Measurements from ENCODE around the gene FGD3. TPM values are rescaled to one million over a fixed set of nuclear protein-coding genes. Genes with fewer than 3 reads are reported as not detected.

The FGD3 gene
- total and polyA plus RNA-seq, 2 of the 8 experiments (the other 6 are each of a cell fraction or from before 2014, with no cell fraction given): 1.4 to 1.9 TPM

GRCh38 chr9:92962303-92962649 is 15.0 kb downstream of the FGD3 start (continued):
- TF ChIP-seq SUZ12 (IDR thresholded peaks at IDR 0.05; ENCODE audit: low read length) (no peak), ZNF274 (IDR thresholded peaks at IDR 0.05; ENCODE audit: borderline replicate concordance, extremely low read depth, low read length) (no peak)

Data from H1 (cell line).